ENCODE results near the gene NYNRIN. TPM values are rescaled to one million over a fixed set of nuclear protein-coding genes. Genes with fewer than 3 reads are reported as not detected.

Gene NYNRIN
- total RNA-seq, 1 donor: 14.1 TPM

DNA sequence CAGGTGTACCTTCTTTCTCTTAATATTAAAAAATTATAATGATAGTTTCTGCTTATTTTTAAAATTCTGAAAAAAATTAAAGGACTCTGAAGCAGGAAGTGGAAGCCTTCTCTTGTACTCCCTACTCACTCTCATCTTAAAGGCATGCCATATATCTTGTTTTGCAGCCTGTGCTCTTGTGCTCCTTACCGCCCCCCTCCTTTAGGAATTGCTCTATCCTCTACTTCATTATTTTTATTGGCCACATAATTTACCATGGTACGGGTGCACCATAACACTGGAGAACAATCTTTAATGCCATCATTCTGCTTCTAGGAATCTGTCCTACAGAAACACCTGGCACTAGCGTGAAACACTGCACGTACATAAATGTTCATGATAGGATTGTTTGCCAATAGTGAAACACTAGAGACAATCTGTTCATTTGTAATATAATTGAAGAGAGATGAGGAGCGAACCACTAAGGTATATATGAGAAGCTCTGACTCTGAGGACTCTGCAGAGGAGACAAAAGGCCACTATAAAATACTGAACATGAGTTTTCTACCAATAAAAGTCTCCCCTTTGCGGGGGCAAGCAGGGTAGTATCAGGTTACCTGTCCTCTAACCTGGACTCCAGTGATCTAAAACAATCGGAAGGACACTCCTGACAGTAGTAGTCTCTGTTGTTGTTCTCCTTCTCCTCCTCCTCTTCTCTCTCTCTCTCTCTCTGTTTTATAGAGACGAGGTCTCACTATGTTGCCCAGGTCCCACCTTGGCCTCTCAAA lies 6.3 kb upstream of the NYNRIN start:
- TF ChIP-seq, protein P1, sequence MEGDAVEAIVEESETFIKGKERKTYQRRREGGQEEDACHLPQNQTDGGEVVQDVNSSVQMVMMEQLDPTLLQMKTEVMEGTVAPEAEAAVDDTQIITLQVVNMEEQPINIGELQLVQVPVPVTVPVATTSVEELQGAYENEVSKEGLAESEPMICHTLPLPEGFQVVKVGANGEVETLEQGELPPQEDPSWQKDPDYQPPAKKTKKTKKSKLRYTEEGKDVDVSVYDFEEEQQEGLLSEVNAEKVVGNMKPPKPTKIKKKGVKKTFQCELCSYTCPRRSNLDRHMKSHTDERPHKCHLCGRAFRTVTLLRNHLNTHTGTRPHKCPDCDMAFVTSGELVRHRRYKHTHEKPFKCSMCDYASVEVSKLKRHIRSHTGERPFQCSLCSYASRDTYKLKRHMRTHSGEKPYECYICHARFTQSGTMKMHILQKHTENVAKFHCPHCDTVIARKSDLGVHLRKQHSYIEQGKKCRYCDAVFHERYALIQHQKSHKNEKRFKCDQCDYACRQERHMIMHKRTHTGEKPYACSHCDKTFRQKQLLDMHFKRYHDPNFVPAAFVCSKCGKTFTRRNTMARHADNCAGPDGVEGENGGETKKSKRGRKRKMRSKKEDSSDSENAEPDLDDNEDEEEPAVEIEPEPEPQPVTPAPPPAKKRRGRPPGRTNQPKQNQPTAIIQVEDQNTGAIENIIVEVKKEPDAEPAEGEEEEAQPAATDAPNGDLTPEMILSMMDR (IDR thresholded peaks at IDR 0.05; ENCODE audit: insufficient read depth, low read length): peak; percentile 22
- DNase-seq (ENCODE audit: low read depth): peak; percentile 57
- no peak overlapping the region for H3K4me3 ChIP-seq (ENCODE audit: low read depth, low read length)

- TF ChIP-seq, protein P1 (IDR thresholded peaks at IDR 0.05; ENCODE audit: insufficient read depth, low read length): no peak
Measured at GRCh38 chr14:24394275-24394674, 4.5 kb upstream of the NYNRIN start.

DNA sequence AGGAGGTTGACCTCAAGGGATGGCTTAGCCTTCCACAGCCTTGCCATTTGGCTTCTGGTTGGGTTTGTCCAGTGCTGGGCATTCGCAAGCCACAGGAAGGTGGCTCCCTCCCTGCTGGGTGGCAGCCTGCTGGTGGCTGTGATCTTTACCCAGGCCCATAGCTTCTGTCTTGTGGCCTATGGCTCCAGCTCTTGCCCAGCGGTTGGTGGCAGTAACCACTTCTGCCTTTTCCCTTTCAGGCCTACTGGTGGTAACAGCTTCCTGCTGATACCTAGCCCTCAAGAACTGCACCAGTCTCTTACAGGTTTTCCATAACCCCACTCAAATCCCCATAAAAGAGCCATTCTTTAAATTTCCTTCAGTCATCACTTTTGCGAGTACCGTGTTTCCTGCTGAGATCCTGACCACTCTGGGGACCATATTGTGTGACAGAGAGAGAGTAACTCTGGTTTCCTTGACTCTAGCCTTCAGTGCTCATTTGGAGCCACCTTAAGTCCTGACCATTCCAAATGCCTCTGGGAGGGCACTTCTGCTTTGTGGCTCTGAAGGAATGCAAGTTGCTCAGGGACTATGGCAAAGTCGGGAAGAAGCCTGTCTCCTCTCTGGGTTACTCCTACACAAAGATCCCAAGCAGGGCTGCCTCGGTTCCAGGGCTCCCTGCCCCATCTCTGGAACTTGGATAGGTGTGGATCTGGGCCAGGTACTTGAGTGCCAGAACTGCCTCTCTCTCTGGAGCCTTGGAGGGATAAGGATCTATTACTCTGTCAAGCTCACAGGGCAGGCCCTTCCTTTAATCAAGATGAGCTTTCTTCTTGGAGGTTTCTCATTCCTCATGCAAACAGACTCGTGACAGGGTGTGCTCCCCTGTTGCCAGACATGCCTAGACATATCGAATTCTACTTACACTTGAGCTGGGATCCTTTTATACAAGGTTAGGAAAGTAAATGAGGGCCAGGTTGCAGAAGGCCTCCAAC lies 2.9 kb upstream of the NYNRIN start:
- no peak overlapping the region for H3K4me3 ChIP-seq (ENCODE audit: low read depth, low read length)
- TF ChIP-seq, protein P1 (IDR thresholded peaks at IDR 0.05; ENCODE audit: insufficient read depth, low read length): no peak
- DNase-seq (ENCODE audit: low read depth): peak; percentile 72

More at GRCh38 chr14:24394275-24394674, 4.5 kb upstream of the NYNRIN start:
- no peak for DNase-seq (ENCODE audit: low read depth)
- no peak overlapping the region for H3K4me3 ChIP-seq (ENCODE audit: low read depth, low read length)

- TF ChIP-seq, protein P1 (IDR thresholded peaks at IDR 0.05; ENCODE audit: insufficient read depth, low read length): no peak
- H3K4me3 ChIP-seq (ENCODE audit: low read depth, low read length): no peak overlapping the region
- DNase-seq (ENCODE audit: low read depth): no peak
Measured at GRCh38 chr14:24397639-24398292, 1.0 kb upstream of the NYNRIN start.

DNA sequence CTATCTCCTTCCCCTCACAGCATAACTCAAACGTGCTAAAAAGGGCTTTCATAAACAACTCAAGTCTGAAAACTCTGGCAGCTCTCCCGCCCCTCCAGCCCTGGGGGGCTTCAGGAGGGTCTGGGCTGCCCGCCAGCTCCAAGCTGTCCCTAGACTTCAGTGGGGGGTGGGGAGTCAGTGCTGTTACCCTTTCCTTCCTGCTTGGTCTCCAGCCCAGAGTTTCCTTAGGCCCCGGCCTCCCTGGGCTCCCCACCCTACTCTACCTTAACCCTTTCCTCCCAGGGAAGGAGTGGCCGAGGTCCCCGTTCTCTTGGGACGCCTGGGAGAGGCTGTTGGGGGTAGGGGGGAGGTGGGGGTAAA lies 530 bp upstream of the NYNRIN start:
- H3K4me3 ChIP-seq (ENCODE audit: low read depth, low read length): peak overlapping the region; percentile 74
- no peak for DNase-seq (ENCODE audit: low read depth)
- TF ChIP-seq, protein P1 (IDR thresholded peaks at IDR 0.05; ENCODE audit: insufficient read depth, low read length): no peak

DNA sequence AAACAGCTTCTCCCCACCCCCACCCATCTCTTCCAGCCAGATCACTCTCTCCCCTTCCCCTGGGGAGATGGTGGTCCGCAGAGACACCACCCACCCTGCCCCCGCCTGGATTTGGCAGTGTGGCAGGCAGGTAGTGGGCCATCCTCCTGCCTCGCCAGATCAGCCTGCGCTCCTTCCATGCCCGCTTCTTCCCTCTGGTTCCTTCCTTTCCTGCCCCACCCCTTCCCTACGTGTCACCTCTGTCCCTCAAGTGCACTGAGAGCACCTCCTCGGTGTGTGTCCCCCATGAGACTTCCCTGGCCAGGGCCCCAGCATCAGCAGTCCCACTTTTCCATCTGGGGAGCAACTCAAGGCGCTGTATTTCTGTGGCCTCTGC lies 632 bp downstream of the NYNRIN start:
- DNase-seq (ENCODE audit: low read depth): no peak
- TF ChIP-seq, protein P1 (IDR thresholded peaks at IDR 0.05; ENCODE audit: insufficient read depth, low read length): no peak
- H3K4me3 ChIP-seq (ENCODE audit: low read depth, low read length): peak overlapping the region; percentile 74

Measured in fibroblast of the aortic adventitia (primary cell).